GM21390 (cell line): ENCODE results near the gene RALB.
"Not testable (repeated sequence)": the region's sequence is repeated elsewhere in the genome, so short reads cannot be mapped to it uniquely, and the experiment has no call there.

Experiments
- ATAC-seq: cut with Tn5 transposase; IDR thresholded peaks from one replicate; pipeline ENCODE4 v1.9.1; 2021; ENCODE audit not compliant: unreplicated experiment

Gene RALB

GRCh38 chr2:120241684-120242083 lies 11.0 kb upstream of the RALB start:
- no peak for ATAC-seq

GRCh38 chr2:120243211-120243610 lies 9.4 kb upstream of the RALB start:
- ATAC-seq = no peak

GRCh38 chr2:120243875-120244553 lies 8.6 kb upstream of the RALB start:
- no peak for ATAC-seq

- ATAC-seq = no peak
Measured at GRCh38 chr2:120244656-120245519, 7.8 kb upstream of the RALB start.

- ATAC-seq = no peak
Measured at GRCh38 chr2:120245520-120246332, 6.9 kb upstream of the RALB start.

GRCh38 chr2:120246546-120247300 lies 5.9 kb upstream of the RALB start:
- ATAC-seq = no peak

GRCh38 chr2:120247851-120248250 lies 4.8 kb upstream of the RALB start:
- ATAC-seq = no peak

GRCh38 chr2:120250640-120251039 lies 2.0 kb upstream of the RALB start:
- no peak for ATAC-seq

- ATAC-seq = no peak
Measured at GRCh38 chr2:120251078-120251477, 1.6 kb upstream of the RALB start.

GRCh38 chr2:120251880-120252224 lies 800 bp upstream of the RALB start:
- ATAC-seq = no peak

GRCh38 chr2:120253021-120253882 lies 600 bp downstream of the RALB start:
- peak; percentile 33 for ATAC-seq

GRCh38 chr2:120254178-120254577 lies 1.5 kb downstream of the RALB start:
- no peak for ATAC-seq

GRCh38 chr2:120255071-120255470 lies 2.4 kb downstream of the RALB start:
- ATAC-seq = no peak

GRCh38 chr2:120255986-120256650 lies 3.5 kb downstream of the RALB start:
- no peak for ATAC-seq

GRCh38 chr2:120256651-120257000 lies 4.0 kb downstream of the RALB start:
- no peak for ATAC-seq

- no peak for ATAC-seq
Measured at GRCh38 chr2:120257522-120257921, 4.9 kb downstream of the RALB start.

- ATAC-seq = no peak
Measured at GRCh38 chr2:120258196-120258595, 5.5 kb downstream of the RALB start.

- ATAC-seq = not testable (repeated sequence)
Measured at GRCh38 chr2:120259939-120260338, 7.3 kb downstream of the RALB start.

GRCh38 chr2:120260736-120261135 lies 8.1 kb downstream of the RALB start:
- ATAC-seq = no peak
